Measurements from ENCODE around the gene CD86.
"Not testable (repeated sequence)": the region's sequence is repeated elsewhere in the genome, so short reads cannot be mapped to it uniquely, and the experiment has no call there.

Gene CD86

DNA sequence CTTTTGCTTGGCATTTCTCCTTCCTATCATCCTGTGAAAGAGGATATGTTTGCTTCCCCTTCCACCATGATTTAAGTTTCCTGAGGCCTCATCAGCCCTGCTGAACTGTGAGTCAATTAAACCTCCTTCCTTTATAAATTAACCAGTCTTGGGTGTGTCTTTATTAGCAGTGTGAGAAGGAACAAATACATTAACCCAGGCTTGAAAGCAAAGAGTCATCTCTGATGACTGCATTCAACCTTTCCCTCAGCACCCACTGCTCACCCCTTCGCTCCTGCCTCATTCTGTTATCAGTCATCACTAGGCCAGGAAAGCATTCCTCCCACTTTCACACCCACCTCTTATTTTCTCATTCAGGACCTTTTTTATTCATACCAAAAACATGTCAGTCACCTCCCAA is 68.7 kb downstream of the CD86 start:
- no peak for DNase-seq (ENCODE audit: low read depth)
- TF ChIP-seq, protein P1, sequence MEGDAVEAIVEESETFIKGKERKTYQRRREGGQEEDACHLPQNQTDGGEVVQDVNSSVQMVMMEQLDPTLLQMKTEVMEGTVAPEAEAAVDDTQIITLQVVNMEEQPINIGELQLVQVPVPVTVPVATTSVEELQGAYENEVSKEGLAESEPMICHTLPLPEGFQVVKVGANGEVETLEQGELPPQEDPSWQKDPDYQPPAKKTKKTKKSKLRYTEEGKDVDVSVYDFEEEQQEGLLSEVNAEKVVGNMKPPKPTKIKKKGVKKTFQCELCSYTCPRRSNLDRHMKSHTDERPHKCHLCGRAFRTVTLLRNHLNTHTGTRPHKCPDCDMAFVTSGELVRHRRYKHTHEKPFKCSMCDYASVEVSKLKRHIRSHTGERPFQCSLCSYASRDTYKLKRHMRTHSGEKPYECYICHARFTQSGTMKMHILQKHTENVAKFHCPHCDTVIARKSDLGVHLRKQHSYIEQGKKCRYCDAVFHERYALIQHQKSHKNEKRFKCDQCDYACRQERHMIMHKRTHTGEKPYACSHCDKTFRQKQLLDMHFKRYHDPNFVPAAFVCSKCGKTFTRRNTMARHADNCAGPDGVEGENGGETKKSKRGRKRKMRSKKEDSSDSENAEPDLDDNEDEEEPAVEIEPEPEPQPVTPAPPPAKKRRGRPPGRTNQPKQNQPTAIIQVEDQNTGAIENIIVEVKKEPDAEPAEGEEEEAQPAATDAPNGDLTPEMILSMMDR (IDR thresholded peaks at IDR 0.05; ENCODE audit: low read length, missing control alignments), result no peak
- no peak overlapping the region for H3K4me3 ChIP-seq (replicated peaks; ENCODE audit: low read depth, low read length)

DNA sequence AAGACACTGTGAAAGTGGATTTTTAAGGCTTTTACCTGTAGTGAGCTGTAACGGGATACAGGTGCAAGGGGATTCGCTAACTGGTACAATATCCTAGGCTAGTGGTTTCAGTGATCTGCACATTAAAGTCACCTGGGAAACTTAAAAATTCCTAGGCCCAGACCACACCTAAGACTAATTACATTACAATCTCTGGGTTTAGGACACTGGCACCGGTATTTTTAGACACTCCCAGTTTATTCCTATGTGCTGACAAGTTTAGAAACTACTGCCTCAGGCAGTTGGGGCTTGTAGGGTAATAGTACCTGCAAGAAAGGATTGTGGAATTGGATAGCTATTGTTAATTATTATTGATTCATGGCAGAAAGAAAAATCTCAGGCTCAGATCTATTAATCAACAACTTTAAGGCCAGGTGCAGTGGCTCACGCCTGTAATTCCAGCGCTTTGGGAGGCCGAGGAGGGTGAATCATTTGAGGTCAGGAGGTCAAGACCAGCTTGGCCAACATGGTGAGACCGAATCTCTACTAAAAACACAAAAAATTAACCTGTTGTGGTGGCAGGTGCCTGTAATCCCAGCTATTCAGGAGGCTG is 77.9 kb downstream of the CD86 start:
- TF ChIP-seq, protein P1 (IDR thresholded peaks at IDR 0.05; ENCODE audit: low read length, missing control alignments), result no peak
- H3K4me3 ChIP-seq (replicated peaks; ENCODE audit: low read depth, low read length), result no peak overlapping the region
- no peak for DNase-seq (ENCODE audit: low read depth)

DNA sequence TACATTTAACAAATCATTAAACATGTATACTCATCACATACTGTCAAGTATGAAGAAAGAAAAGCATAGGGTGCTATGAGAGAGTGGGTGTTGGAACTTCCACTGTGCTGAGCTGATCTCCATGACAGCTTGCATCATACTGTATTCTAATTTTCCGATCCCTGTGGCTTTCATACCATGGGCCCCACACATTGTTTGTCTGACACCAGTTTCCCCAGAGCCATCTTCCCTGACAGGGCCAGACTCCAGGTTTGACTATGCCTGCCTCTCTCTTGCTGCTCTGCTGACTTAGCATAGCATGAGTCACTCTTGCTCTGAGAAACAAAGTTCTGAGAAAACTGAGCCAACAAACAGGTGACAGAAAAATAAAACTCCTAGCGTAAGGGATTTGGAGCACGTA is 91.3 kb downstream of the CD86 start:
- no peak for DNase-seq (ENCODE audit: low read depth)
- H3K4me3 ChIP-seq (replicated peaks; ENCODE audit: low read depth, low read length), result no peak overlapping the region
- TF ChIP-seq, protein P1 (IDR thresholded peaks at IDR 0.05; ENCODE audit: low read length, missing control alignments), result no peak

DNA sequence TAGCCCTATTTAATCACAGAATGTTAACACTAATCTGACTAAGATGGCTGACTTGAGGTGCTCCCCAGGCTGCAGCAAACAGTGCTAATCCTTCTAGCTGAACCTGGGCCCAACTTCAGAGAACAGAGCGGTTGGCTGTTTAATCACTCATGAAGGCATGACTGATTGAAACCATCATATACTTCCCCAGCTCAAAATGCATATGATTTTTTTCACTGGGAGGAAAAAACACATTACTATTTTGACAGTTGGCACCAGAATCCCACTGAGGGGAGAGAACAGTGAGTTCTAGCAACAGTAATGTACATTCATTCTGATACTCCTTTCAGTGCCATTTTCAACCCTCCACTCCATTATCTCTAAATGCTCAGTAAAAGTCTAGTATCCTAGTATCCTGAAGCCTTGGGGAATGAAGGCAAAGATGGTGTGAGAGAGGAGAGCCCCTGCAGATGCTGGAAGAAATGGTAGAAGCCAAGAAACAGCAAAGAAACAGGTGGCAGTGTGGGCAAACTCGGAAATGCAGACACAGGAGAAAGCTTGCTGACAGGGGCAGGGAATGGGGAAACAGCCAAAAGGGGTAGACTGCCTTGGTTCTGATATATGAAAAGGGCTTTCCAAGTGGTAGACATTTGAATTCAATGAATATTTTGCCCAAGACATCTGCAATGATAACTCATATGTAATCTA is 93.9 kb downstream of the CD86 start:
- TF ChIP-seq, protein P1 (IDR thresholded peaks at IDR 0.05; ENCODE audit: low read length, missing control alignments), result no peak
- no peak overlapping the region for H3K4me3 ChIP-seq (replicated peaks; ENCODE audit: low read depth, low read length)
- no peak for DNase-seq (ENCODE audit: low read depth)

DNA sequence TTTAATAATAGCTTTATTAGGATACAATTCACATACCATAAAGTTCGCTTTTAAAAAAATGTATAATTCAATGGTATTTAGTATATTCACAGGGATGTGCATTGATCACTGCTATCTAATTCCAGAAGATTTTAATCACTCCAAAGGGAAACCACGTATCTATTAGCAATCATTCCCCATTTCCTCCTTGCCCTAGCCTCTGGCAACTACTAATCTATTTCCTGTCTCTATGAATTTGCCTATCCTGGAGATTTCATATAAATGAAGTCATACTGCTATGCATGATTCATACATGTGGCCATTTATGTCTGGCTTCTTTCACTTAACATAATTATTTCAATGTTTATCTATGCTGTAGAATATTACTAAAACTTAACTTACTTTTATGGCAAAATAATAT is 96.3 kb downstream of the CD86 start:
- no peak overlapping the region for H3K4me3 ChIP-seq (replicated peaks; ENCODE audit: low read depth, low read length)
- DNase-seq (ENCODE audit: low read depth), result no peak
- TF ChIP-seq, protein P1 (IDR thresholded peaks at IDR 0.05; ENCODE audit: low read length, missing control alignments), result no peak

DNA sequence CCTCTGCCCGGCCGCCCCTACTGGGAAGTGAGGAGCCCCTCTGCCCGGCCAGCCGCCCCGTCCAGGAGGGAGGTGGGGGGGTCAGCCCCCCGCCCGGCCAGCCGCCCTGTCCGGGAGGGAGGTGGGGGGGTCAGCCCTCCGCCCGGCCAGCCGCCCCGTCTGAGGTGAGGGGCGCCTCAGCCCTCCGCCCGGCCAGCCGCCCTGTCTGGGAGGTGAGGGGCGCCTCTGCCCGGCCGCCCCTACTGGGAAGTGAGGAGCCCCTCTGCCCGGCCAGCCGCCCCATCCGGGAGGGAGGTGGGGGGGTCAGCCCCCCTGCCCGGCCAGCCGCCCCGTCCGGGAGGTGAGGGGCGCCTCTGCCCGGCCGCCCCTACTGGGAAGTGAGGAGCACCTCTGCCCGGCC is 109.8 kb downstream of the CD86 start:
- not testable (repeated sequence) for DNase-seq (ENCODE audit: low read depth); H3K4me3 ChIP-seq (replicated peaks; ENCODE audit: low read depth, low read length)

DNA sequence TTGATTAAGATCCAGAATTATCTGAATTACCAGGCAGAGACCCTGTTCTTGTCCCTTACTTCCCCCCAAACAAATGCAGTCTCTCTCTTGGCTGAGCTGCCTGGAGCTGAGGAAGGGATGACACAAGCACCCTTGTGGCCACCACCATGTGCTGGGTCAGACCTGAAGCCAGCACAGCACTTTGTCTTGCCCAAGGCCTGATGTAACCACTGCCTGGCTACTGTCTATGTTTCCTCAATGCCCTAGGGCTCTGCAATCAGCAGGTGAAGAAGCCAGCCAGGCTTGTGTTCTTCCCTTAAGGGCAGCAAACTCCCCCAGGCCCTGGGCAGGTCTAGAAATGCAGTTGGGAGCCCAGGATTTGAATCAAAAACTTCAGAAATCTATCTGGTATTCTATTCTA is 112.5 kb downstream of the CD86 start:
- TF ChIP-seq, protein P1 (IDR thresholded peaks at IDR 0.05; ENCODE audit: low read length, missing control alignments), result no peak
- H3K4me3 ChIP-seq (replicated peaks; ENCODE audit: low read depth, low read length), result no peak overlapping the region
- no peak for DNase-seq (ENCODE audit: low read depth)
